HG03439 (cell line): ENCODE results near the gene MRAP2.
"Not testable (repeated sequence)": the region's sequence is repeated elsewhere in the genome, so short reads cannot be mapped to it uniquely, and the experiment has no call there.

ENCODE experiments used
- ATAC-seq: cut with Tn5 transposase; IDR thresholded peaks from one replicate; pipeline ENCODE4 v1.9.1; 2021; ENCODE audit warnings: mild to moderate bottlenecking, moderate library complexity; ENCODE audit not compliant: unreplicated experiment

The MRAP2 gene

GRCh38 chr6:84072442-84072997 lies 38.9 kb downstream of the MRAP2 start:
- ATAC-seq, result no peak

DNA sequence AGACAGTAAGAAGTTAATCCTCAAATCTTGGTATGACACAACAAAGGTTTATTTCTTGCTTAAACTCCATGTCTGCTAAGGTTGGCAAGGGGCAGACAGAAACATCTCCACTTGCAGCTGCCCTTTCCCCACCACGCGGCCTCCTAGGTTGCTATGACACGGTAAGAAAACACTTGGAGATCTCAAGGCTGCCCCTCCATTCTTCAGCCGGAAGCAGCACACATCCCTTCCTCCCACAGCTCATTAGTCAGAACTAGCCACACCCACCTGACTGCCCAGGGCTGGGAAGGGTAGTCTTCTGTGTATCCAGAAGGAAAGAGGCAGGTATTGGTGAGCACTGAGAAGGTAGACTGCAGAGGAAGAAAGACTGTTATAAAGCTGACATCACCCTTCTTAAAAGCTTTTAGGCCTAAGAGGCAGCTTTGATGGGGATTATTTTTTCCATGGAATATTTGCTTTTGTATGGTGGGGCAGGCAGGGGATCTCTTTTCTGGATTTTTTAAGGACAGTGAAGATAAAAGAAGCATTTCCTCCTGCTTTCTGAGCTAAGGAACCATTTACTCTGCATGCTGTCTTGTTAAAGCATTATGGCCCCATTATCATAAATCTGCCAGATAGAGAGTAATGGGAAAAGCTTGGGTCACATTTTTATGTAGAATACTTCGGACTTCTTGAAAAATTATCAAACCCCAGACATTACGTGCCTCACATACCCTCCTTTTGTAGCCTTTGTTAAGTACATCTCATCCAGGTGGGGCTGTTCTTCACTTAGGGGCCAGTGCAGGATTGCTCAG lies 41.6 kb downstream of the MRAP2 start:
- ATAC-seq, result no peak

DNA sequence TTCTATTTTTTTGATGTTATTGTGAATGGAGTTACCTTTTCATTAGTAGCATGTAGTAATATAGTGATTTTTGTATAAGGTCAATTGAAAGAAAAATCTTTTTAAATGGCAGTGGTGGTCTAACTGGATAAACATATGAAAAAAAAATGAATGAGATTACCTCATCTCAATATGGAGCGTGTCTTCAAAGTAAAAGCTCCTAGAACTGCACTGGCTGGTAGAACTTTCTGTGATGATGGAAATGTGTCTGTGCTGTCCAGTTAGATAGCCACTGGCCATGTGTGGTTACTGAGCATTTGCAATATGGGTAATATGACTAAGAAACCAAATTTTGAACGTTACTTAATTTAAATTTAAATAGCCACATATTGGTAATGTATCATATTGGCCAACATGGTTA lies 44.1 kb downstream of the MRAP2 start:
- no peak for ATAC-seq

- no peak for ATAC-seq
Measured at GRCh38 chr6:84078335-84078734, 44.8 kb downstream of the MRAP2 start.

DNA sequence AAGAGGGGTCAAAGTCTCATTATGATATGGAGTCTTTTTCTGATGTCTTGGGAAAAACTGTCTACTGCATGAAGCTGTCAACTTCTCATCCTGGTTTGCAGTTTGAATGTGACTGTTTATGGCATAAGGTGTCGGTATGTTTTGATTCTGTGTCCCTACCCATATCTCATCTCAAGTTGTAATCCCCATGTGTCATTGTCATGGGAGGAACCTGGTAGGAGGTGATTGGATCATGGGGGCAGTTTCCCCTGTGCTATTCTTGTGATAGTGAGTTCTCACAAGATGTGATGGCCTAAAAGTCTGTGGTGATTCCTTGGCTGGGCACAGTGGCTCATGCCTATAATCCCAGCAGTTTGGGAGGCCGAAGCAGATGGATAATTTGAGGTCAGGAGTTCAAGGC lies 47.6 kb downstream of the MRAP2 start:
- no peak for ATAC-seq

DNA sequence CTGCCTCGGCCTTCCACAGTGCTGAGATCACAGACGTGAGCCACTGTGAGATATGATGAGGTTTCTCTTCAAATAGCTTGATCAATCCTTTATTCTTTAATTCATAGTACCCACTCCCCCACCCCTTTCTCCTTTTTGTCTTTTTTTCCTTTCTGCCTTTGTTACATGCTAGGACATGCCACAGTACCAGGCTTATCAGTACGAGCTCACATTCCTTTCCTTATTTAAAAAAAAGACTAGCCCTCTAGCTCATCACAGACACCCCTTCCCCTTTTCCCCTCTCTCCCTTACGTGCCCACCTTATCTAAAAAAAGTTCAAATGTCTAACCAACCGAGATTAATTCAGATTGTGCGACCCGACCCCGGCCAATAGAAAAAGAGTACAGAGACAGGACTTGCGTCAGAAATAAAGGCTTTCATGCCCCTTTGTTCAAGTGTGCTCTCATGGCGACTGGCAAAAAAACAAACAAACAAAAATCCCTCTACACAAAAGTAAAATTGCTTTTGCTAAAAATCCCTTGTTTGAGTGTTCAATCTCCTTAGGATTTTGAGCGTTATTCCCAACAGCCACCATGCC lies 49.2 kb downstream of the MRAP2 start:
- no peak for ATAC-seq

GRCh38 chr6:84084705-84085104 lies 51.1 kb downstream of the MRAP2 start:
- ATAC-seq, result not testable (repeated sequence)

DNA sequence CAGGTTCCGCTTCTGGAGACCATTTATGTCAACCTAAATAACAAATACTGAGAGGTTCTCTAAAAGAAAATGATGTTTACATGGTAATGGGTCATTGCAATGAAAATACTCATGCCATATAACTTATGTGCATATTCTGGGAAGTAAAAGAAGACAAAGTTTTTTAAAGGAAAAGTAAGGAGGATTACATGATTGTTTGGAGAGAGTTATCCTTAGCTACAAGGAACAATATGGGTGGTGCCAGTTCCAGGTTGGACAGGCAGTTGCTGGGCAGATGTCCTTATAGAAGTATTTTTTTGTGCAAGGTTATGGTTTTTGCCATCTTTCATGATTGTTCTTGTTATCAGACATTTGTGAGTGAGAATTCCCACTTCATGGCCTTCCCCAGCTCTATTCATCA lies 52.5 kb downstream of the MRAP2 start:
- ATAC-seq, result no peak

GRCh38 chr6:84086545-84087429 lies 53.2 kb downstream of the MRAP2 start:
- no peak for ATAC-seq

- no peak for ATAC-seq
Measured at GRCh38 chr6:84089081-84089480, 55.5 kb downstream of the MRAP2 start.

DNA sequence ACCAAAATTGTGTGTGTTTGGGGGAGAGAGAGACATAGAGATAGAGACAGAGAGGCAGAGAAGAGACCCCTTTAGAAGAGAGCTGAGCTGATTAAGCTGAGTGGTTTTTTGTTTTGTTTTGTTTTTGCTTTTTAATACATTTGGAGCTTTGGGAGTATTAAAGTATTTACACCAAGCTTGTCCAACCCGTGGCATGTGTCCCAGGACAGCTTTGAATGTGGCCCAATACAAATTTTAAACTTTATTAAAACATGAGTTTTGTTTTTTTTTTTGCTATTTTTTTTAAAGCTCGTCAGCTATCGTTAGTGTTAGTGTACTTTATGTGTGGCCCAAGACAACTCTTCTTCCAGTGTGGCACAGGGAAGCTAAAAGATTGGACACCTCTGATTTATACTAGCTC lies 56.0 kb downstream of the MRAP2 start:
- no peak for ATAC-seq

- ATAC-seq, result no peak
Measured at GRCh38 chr6:84093441-84094435, 60.2 kb downstream of the MRAP2 start.

- no peak for ATAC-seq
Measured at GRCh38 chr6:84095156-84095555, 61.6 kb downstream of the MRAP2 start.

DNA sequence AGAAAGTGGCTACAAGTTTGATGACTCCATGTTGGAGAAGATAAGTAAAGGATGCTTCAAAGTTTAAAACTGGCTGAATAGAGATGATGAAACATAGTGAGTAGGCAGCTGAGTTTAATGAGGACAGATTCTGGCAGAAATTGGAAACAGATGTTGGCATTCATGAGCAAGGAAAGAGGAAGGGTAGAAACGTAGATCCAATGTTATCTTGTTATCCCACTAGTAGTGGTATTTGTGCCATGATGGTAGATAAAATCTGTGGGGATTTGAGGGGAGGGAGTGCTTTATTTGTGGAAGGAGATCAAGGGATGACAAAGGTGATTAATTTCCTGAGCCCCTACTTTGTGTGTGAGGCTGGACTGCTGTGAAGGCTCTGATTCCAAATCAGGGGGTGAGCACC lies 69.5 kb downstream of the MRAP2 start:
- ATAC-seq, result no peak

- not testable (repeated sequence) for ATAC-seq
Measured at GRCh38 chr6:84105215-84105924, 71.8 kb downstream of the MRAP2 start.

DNA sequence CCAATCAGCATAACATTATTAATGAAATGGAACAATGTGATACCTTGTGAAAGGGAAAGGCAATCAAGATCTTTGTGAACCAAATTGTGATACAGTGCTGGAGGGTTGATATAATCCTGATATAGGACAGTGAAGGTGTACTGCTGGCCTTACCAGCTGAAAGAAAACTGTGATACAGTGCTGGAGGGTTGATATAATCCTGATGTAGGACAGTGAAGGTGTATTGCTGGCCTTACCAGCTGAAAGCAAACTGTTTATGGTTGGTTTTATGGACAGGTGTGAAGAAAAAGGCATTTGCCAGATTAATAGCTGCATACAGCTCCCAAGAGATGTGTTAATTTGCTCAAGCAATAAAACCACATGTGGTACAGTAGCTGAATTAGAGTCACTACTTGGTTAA lies 73.9 kb downstream of the MRAP2 start:
- no peak for ATAC-seq

DNA sequence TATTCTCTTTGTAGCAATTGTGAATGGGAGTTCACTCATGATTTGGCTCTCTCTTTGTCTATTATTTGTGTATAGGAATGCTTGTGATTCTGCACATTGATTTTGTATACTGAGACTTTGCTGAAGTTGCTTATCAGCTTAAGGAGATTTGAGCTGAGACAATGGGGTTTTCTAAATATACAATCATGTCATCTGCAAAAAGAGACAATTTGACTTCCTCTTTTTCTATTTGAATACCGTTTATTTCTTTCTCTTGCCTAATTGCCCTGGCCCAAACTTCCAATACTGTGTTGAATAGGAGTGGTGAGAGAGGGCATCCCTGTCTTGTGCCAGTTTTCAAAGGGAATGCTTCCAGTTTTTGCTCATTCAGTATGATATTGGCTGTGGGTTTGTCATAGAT lies 77.8 kb downstream of the MRAP2 start:
- ATAC-seq, result not testable (repeated sequence)

DNA sequence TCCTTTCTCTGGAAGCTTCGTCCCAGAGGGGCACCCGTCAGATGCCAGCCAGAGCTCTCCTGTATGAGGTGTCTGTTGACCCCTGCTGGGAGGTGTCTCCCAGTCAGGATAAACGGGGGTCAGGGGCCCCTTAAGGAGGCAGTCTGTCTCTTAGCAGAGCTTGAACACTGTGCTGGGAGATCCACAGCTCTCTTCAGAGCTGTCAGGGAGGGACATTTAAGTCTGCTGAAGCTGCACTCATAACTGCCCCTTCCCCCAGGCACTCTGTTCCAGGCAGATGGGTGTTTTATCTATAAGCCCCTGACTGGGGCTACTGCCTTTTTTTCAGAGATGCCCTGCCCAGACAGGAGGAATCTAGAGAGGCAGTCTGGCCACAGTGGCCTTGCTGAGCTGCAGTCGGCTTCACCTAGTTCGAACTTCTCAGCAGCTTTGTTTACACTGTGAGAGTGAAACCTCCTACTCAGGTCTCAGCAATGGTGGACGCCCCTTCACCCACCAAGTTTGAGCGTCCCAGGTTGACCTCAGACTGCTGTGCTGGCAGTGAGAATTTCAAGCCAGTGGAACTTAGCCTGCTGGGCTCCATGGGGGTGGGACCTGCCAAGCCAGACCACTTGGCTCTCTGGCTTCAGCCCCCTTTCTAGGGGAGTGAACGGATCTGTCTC lies 81.5 kb downstream of the MRAP2 start:
- ATAC-seq, result not testable (repeated sequence)

DNA sequence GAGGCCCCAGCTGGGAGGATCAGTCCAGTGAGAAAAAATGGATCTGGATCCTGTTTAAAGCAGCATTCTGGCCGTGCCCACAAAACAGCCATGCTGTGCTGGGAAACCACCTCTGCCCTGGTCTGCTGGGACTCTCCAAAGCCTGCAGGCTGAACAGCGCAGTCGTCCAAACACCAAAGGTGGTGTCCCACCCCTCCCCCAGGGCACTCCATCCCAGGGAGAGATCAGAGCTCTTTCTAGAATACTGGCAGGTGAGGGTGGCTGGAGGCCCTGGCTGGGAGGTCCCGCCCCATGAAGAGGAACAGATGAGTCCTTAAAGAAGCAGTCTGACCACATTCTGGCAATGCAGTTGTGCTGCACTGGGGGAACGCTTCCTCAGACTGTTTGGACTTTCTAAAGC lies 84.6 kb downstream of the MRAP2 start:
- no peak for ATAC-seq
